Measurements from ENCODE around the gene UBL5.
"Not testable (repeated sequence)": the region's sequence is repeated elsewhere in the genome, so short reads cannot be mapped to it uniquely, and the experiment has no call there.

GRCh38 chr19:9789579-9789978 is 38.1 kb upstream of the UBL5 start:
- TF ChIP-seq EP300 (conservative IDR thresholded peaks at IDR 0.05; ENCODE audit: poor library complexity, severe bottlenecking); CTCF (IDR thresholded peaks at IDR 0.05; ENCODE audit: poor library complexity, severe bottlenecking); POLR2AphosphoS5 (IDR thresholded peaks at IDR 0.05); EZH2 (IDR thresholded peaks at IDR 0.05; ENCODE audit: borderline replicate concordance, insufficient read depth, low read length, poor library complexity, severe bottlenecking); RAD21 (conservative IDR thresholded peaks at IDR 0.05); SMC3 (conservative IDR thresholded peaks at IDR 0.05; ENCODE audit: poor library complexity); REST (IDR thresholded peaks at IDR 0.05; ENCODE audit: borderline replicate concordance); TAF1 (IDR thresholded peaks at IDR 0.05; ENCODE audit: low read depth); MXI1 (conservative IDR thresholded peaks at IDR 0.05; ENCODE audit: poor library complexity, severe bottlenecking): not testable (repeated sequence)
